ENCODE data around the gene ZNF81. TPM values are rescaled to one million over a fixed set of nuclear protein-coding genes. Genes with fewer than 3 reads are reported as not detected.

The ZNF81 gene
- total RNA-seq, 1 experiment from 2014 or later, result 4.8 TPM

- DNase-seq (ENCODE audit: low read depth, low spot score), result no peak
- Histone ChIP-seq H3K27ac (ENCODE audit: low read depth, low read length) (no peak overlapping the region), H3K4me1 (ENCODE audit: control insufficient read depth in 1 of 2, insufficient read depth in 2 of 2, low read length in 2 of 2) (no peaks in the 10 kb centered on the region), H4K20me1 (ENCODE audit: insufficient read depth) (no peaks in the 10 kb centered on the region), H3K27me3 (ENCODE audit: insufficient read depth, low read length) (no peaks in the 10 kb centered on the region), H3K79me2 (ENCODE audit: insufficient read depth, low read length) (no peaks in the 10 kb centered on the region), H3K4me2 (ENCODE audit: low read length) (no peak overlapping the region), H3K36me3 (ENCODE audit: control insufficient read depth in 1 of 2, insufficient read depth in 2 of 2, low read length in 2 of 2) (no peaks in the 10 kb centered on the region), H3K9me2 (ENCODE audit: insufficient read depth) (no peaks in the 10 kb centered on the region), H2AFZ (ENCODE audit: low read depth, low read length, poor library complexity, severe bottlenecking) (no peak overlapping the region), H3K9me3 (ENCODE audit: control insufficient read depth in 1 of 2, insufficient read depth in 1 of 2, low read depth in 1 of 2, low read length in 2 of 2) (no peaks in the 10 kb centered on the region), H3K4me3 (replicated peaks in 1 of 2; ENCODE audit: low read depth in 1 of 2, low read length in 2 of 2) (no peak overlapping the region), H3K9ac (ENCODE audit: low read length) (no peak overlapping the region)
- TF ChIP-seq ZBTB33 (IDR thresholded peaks at IDR 0.05; ENCODE audit: extremely low read depth, insufficient replicate concordance, low read length) (no peak), SRF (IDR thresholded peaks at IDR 0.05; ENCODE audit: low read depth) (no peak), FOSL1 (IDR thresholded peaks at IDR 0.05; ENCODE audit: low read depth) (no peak), RAD21 (IDR thresholded peaks at IDR 0.05; ENCODE audit: low read depth) (no peak), EZH2 (IDR thresholded peaks at IDR 0.05) (no peak), EGR1 (IDR thresholded peaks at IDR 0.05; ENCODE audit: low read depth) (no peak), MAX (IDR thresholded peaks at IDR 0.05) (no peak), ZFX (IDR thresholded peaks at IDR 0.05) (no peak), EZH2phosphoT487 (IDR thresholded peaks at IDR 0.05; ENCODE audit: borderline replicate concordance) (no peak), POLR2A (IDR thresholded peaks at IDR 0.05; ENCODE audit: borderline replicate concordance, extremely low read depth, insufficient read depth, insufficient read length) (no peak), YY1 (IDR thresholded peaks at IDR 0.05; ENCODE audit: extremely low read depth, insufficient replicate concordance, low read depth, low read length) (no peak), POLR2AphosphoS5 (IDR thresholded peaks at IDR 0.05; ENCODE audit: low read depth, low read length) (no peak), SIN3A (IDR thresholded peaks at IDR 0.05; ENCODE audit: low read depth) (no peak), REST (IDR thresholded peaks at IDR 0.05; ENCODE audit: low read depth) (no peak), ATF3 (IDR thresholded peaks at IDR 0.05) (no peak), CEBPB (IDR thresholded peaks at IDR 0.05; ENCODE audit: low read depth) (no peak), CBX3 (IDR thresholded peaks at IDR 0.05; ENCODE audit: low read depth) (no peak)
- POLR2A ChIA-PET, result no interaction called here
- no TSS peak for BruUV-seq (replicated peaks)
- CTCF ChIA-PET, result no interaction called here
- ATAC-seq, result no peak
- intact Hi-C loops (cut with micrococcal nuclease), result no loop called here
- RAD21 ChIA-PET (ENCODE audit: low non-redundant PET in 1 of 2, low total read pairs in 2 of 2, uncharacterized antibody in 2 of 2, unreplicated experiment in 2 of 2), result no interaction called here
Measured at GRCh38 chrX:47807548-47807947, 29.2 kb upstream of the ZNF81 start.

Data from HCT116 (cell line).